ENCODE data around the gene VGLL4. TPM values are rescaled to one million over a fixed set of nuclear protein-coding genes. Genes with fewer than 3 reads are reported as not detected.

VGLL4 gene
- total RNA-seq, 2 donors from 2014 or later = 87.2 to 203 TPM

DNA sequence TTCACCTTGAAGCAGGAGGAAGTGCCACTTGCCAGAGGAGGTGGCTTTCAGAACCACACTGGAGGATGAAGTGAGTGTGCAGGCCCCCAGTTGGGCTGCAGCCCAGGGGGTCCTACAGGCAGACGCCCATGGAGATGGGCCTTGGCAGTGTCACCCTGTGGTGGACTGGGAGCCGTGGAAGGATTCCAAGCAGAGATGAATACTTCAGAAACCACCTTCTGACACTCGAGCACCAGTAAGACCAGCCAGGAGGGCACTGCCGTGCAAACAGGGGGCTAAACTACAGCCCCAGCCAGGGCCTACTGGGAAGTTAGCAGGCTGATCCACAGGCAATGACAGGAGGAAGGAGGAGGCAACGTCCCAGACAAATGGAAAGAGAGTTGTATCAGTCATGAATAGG, 55.4 kb downstream of the VGLL4 start:
- Histone ChIP-seq H3K9me3 (no peaks in the 10 kb centered on the region), H3K36me3 (no peaks in the 10 kb centered on the region), H3K27me3 (replicated peaks; ENCODE audit: insufficient read depth) (no peaks in the 10 kb centered on the region), H3K4me1 (replicated peaks) (peaks cover 12% of the 10 kb centered on the region), H3K27ac (no peak overlapping the region), H3K4me3 (no peak overlapping the region)
- no peak for DNase-seq (ENCODE audit: low spot score)
- intact Hi-C loops (cut with DNase I) = no loop called here
- TF ChIP-seq POLR2A (IDR thresholded peaks at IDR 0.05) = no peak
- TF ChIP-seq CTCF (IDR thresholded peaks at IDR 0.05) = no peak
- no peak for TF ChIP-seq POLR2AphosphoS5 (IDR thresholded peaks at IDR 0.05)
- WGBS = 64% methylated on average over 5 of the region's 5 CpGs

DNA sequence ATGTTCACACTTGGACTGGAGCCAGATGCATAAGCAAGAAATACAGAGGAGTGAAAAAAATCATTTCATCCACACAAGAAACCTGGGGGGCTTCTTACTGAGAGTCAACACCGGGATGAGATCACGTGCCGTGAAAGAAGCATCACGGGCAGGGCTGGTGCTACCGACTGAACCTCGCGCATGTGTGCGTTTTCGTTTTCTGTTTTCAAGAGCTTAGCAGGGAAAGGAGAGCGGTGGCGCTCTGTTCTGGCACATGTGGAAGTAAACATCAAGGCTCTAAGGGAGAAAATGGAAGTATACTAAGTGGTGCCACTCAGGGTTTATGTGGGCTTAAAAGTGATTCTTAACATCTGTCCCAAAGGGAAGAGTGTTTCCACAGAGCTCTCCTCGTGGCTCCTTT, 55.9 kb downstream of the VGLL4 start:
- Histone ChIP-seq H3K4me1 (replicated peaks) (peaks cover 12% of the 10 kb centered on the region), H3K27ac (no peak overlapping the region), H3K9me3 (no peaks in the 10 kb centered on the region), H3K27me3 (replicated peaks; ENCODE audit: insufficient read depth) (no peaks in the 10 kb centered on the region), H3K36me3 (no peaks in the 10 kb centered on the region), H3K4me3 (no peak overlapping the region)
- TF ChIP-seq CTCF (IDR thresholded peaks at IDR 0.05) = no peak
- no peak for TF ChIP-seq POLR2AphosphoS5 (IDR thresholded peaks at IDR 0.05)
- TF ChIP-seq POLR2A (IDR thresholded peaks at IDR 0.05) = no peak
- intact Hi-C loops (cut with DNase I) = no loop called here
- WGBS = 55% methylated on average over 12 of the region's 12 CpGs
- no peak for DNase-seq (ENCODE audit: low spot score)

DNA sequence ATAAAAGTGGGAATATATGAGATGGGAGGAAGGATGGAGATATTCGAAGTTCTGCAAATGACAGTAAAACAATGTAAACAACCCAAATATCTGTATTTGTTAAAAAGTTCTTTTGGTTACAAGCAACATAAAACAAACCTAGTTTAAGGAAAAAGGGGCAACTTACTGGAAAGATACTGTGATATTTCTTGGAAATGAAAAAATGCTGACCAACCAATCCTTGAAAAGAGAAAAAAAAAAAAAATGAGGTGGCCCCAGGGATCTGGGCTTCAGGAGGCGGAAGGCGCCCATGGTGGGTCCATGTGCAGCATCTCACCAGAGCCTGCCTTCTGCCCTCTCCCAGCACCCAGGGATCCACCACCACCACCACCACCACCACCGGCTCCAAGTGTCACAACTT, 59.1 kb downstream of the VGLL4 start:
- intact Hi-C loops (cut with DNase I) = no loop called here

DNA sequence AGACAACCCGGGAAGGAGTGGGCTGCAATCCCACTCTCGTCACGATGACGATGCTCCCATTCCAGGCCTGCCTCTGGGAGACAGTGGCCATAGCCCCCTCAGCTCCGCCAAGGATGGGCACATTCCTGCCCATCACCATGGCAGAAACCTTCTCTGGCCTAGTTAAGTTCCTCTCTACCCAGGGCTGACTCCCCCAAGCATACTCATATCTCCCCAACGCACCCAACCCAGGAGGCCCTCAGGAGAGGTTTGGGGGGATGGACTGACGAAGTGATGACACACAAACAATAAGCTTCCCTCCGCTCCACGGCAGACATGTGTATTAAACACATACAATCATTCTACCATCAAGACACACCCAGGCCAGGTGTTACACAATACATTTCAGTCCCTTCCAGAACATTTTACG, 60.1 kb downstream of the VGLL4 start:
- WGBS = 29% methylated on average over 10 of the region's 10 CpGs
- H3K27me3 ChIP-seq (replicated peaks; ENCODE audit: insufficient read depth) = no peaks in the 10 kb centered on the region
- no peak overlapping the region for H3K27ac ChIP-seq
- H3K4me3 ChIP-seq = no peak overlapping the region
- no peaks in the 10 kb centered on the region for H3K9me3 ChIP-seq
- intact Hi-C loops (cut with DNase I) = no loop called here
- H3K36me3 ChIP-seq = no peaks in the 10 kb centered on the region
- DNase-seq (ENCODE audit: low spot score) = no peak
- TF ChIP-seq POLR2A (IDR thresholded peaks at IDR 0.05) (no peak), CTCF (IDR thresholded peaks at IDR 0.05) (no peak), POLR2AphosphoS5 (IDR thresholded peaks at IDR 0.05) (no peak)
- peaks cover 10% of the 10 kb centered on the region for H3K4me1 ChIP-seq (replicated peaks)

More for the DNA sequence above, 59.1 kb downstream of the VGLL4 start:
- WGBS = 73% methylated on average over 4 of the region's 4 CpGs
- no peaks in the 10 kb centered on the region for H3K27me3 ChIP-seq (replicated peaks; ENCODE audit: insufficient read depth)
- TF ChIP-seq CTCF (IDR thresholded peaks at IDR 0.05) (no peak), POLR2AphosphoS5 (IDR thresholded peaks at IDR 0.05) (no peak), POLR2A (IDR thresholded peaks at IDR 0.05) (no peak)
- H3K9me3 ChIP-seq = no peaks in the 10 kb centered on the region
- peaks cover 10% of the 10 kb centered on the region for H3K4me1 ChIP-seq (replicated peaks)
- H3K36me3 ChIP-seq = no peaks in the 10 kb centered on the region
- H3K4me3 ChIP-seq = no peak overlapping the region
- DNase-seq (ENCODE audit: low spot score) = no peak
- H3K27ac ChIP-seq = no peak overlapping the region

DNA sequence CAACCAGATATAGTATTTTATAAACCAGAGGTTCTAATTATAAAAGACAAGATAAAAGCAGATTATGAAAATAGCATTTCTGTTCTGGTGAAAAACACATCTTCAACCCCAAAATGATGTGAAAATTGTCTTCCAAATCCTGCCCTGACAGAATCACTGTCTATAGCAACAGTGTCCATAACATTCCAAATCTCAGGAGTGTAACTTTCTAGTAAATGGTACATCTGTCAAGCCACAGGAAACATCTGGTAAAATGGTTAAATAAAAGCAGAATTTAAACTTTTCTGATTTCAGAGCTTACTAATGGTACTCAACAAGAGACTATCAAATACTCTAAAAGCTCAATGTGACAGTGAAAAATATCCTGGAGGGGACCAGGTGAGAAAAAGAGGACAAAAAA, 60.5 kb downstream of the VGLL4 start:
- TF ChIP-seq POLR2AphosphoS5 (IDR thresholded peaks at IDR 0.05) = no peak
- TF ChIP-seq POLR2A (IDR thresholded peaks at IDR 0.05) = no peak
- TF ChIP-seq CTCF (IDR thresholded peaks at IDR 0.05) = no peak
- no peak overlapping the region for H3K4me3 ChIP-seq
- no peak overlapping the region for H3K27ac ChIP-seq
- intact Hi-C loops (cut with DNase I) = no loop called here
- H3K4me1 ChIP-seq (replicated peaks) = peaks cover 10% of the 10 kb centered on the region
- no peak for DNase-seq (ENCODE audit: low spot score)
- H3K36me3 ChIP-seq = no peaks in the 10 kb centered on the region
- no peaks in the 10 kb centered on the region for H3K9me3 ChIP-seq
- H3K27me3 ChIP-seq (replicated peaks; ENCODE audit: insufficient read depth) = no peaks in the 10 kb centered on the region

All from prostate gland (tissue), 2 donors.